GM12874 (cell line): ENCODE data around the gene SNCAIP.

ENCODE experiments used
- CTCF ChIP-seq: IDR thresholded peaks from 2 replicates; pipeline ENCODE4 v1.5.1; 2011; ENCODE audit warnings: low read depth, mild to moderate bottlenecking, control low read depth, low read length, moderate library complexity; ENCODE audit not compliant: insufficient read depth

The SNCAIP gene

GRCh38 chr5:122301016-122301415, 11.0 kb upstream of the SNCAIP start:
- no peak for TF ChIP-seq CTCF

GRCh38 chr5:122304471-122305215, 7.4 kb upstream of the SNCAIP start:
- no peak for TF ChIP-seq CTCF

- no peak for TF ChIP-seq CTCF
Observed at GRCh38 chr5:122306461-122306860, 5.6 kb upstream of the SNCAIP start.

- no peak for TF ChIP-seq CTCF
Observed at GRCh38 chr5:122310889-122311288, 1.1 kb upstream of the SNCAIP start.

- TF ChIP-seq CTCF = no peak
Observed at GRCh38 chr5:122311497-122311960, 508 bp upstream of the SNCAIP start.

- TF ChIP-seq CTCF = no peak
Observed at GRCh38 chr5:122312591-122313406, 762 bp downstream of the SNCAIP start.

- no peak for TF ChIP-seq CTCF
Observed at GRCh38 chr5:122314036-122314435, 2.0 kb downstream of the SNCAIP start.
